Measurements from ENCODE around the gene ZKSCAN3. TPM values are rescaled to one million over a fixed set of nuclear protein-coding genes. Genes with fewer than 3 reads are reported as not detected.

Gene ZKSCAN3
- total and polyA plus RNA-seq, 2 experiments from 2014 or later: 3.0 to 7.6 TPM

DNA sequence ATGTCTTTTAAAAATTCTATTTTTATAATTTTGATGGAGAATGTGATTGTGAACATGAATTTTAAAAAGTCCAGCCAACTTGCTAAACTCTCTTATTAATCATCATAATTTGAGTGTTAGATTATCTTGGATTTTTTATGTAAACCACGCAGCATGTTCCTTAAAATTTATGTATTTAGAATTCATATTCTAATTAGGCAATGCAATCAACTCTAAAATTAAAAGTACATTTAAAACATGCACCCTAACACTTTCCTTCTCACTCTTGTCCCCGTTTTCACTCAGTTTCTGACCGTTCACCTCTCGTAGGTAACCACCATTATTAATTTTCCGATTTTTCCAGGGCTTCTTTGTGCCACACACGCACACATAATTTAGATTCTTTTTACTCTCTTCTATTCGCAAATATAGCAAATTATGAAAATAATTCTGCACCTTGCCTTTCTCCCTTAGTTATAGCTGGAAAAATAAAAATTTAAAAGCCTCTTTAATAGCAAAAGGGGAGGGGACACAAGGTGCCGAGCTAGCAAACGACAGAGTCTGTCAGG lies 329 bp upstream of the ZKSCAN3 start:
- H3K4me1 Mint-ChIP-seq: peaks cover 19% of the 10 kb centered on the region
- Histone ChIP-seq H3K27me3 (ENCODE audit: insufficient read depth) (no peaks in the 10 kb centered on the region), H2AFZ (peak overlapping the region; percentile 93), H3K4me2 (peak overlapping the region; percentile 91), H3K4me3 (peak overlapping the region; percentile 78), H3K36me3 (ENCODE audit: insufficient read depth) (no peaks in the 10 kb centered on the region), H3K27ac (ENCODE audit: low read depth) (no peak overlapping the region), H3K9me2 (ENCODE audit: insufficient read depth) (no peaks in the 10 kb centered on the region), H4K20me1 (replicated peaks; ENCODE audit: insufficient read depth) (peaks cover 8% of the 10 kb centered on the region; the same call in 1 of the 2 replicates), H3K79me2 (replicated peaks; ENCODE audit: insufficient read depth) (peaks cover 44% of the 10 kb centered on the region), H3K4me1 (ENCODE audit: insufficient read depth) (peaks cover 10% of the 10 kb centered on the region), H3F3A (replicated peaks; ENCODE audit: low read depth) (no peaks in the 10 kb centered on the region)
- H3K27me3 Mint-ChIP-seq (ENCODE audit: insufficient read depth, low read depth, poor library complexity): peaks cover 15% of the 10 kb centered on the region
- peaks cover 12% of the 10 kb centered on the region; the same call in 2 of the 3 replicates for H3K9me3 Mint-ChIP-seq
- peak overlapping the region; percentile 99 for H3K27ac Mint-ChIP-seq
- H3K36me3 Mint-ChIP-seq (ENCODE audit: low read depth): peaks cover 21% of the 10 kb centered on the region
- ATAC-seq (no peak), DNase-seq (ENCODE audit: low spot score) (no peak)
- TF ChIP-seq JUNB (IDR thresholded peaks at IDR 0.05; ENCODE audit: unreplicated experiment) (no peak), CREB1 (CRISPR knock-in tag; IDR thresholded peaks at IDR 0.05; ENCODE audit: low read depth) (no peak), EZH2phosphoT487 (IDR thresholded peaks at IDR 0.05; ENCODE audit: unreplicated experiment) (no peak), REST (IDR thresholded peaks at IDR 0.05; ENCODE audit: unreplicated experiment) (no peak), ZNF114 (CRISPR knock-in tag; IDR thresholded peaks at IDR 0.05) (no peak), STAT1 (IDR thresholded peaks at IDR 0.05; ENCODE audit: unreplicated experiment) (no peak), ZNF331 (CRISPR knock-in tag; IDR thresholded peaks at IDR 0.05; ENCODE audit: low read depth) (no peak), POLR2AphosphoS5 (IDR thresholded peaks at IDR 0.05; ENCODE audit: low read depth) (no peak), NANOG (IDR thresholded peaks at IDR 0.05; ENCODE audit: borderline replicate concordance) (no peak), EZH2 (IDR thresholded peaks at IDR 0.05; ENCODE audit: low read depth, unreplicated experiment) (no peak)
- TF ChIP-seq, protein P1, sequence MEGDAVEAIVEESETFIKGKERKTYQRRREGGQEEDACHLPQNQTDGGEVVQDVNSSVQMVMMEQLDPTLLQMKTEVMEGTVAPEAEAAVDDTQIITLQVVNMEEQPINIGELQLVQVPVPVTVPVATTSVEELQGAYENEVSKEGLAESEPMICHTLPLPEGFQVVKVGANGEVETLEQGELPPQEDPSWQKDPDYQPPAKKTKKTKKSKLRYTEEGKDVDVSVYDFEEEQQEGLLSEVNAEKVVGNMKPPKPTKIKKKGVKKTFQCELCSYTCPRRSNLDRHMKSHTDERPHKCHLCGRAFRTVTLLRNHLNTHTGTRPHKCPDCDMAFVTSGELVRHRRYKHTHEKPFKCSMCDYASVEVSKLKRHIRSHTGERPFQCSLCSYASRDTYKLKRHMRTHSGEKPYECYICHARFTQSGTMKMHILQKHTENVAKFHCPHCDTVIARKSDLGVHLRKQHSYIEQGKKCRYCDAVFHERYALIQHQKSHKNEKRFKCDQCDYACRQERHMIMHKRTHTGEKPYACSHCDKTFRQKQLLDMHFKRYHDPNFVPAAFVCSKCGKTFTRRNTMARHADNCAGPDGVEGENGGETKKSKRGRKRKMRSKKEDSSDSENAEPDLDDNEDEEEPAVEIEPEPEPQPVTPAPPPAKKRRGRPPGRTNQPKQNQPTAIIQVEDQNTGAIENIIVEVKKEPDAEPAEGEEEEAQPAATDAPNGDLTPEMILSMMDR (conservative IDR thresholded peaks at IDR 0.05; ENCODE audit: low read depth in 2 of 2): no peak
- TF ChIP-seq, protein P2, sequence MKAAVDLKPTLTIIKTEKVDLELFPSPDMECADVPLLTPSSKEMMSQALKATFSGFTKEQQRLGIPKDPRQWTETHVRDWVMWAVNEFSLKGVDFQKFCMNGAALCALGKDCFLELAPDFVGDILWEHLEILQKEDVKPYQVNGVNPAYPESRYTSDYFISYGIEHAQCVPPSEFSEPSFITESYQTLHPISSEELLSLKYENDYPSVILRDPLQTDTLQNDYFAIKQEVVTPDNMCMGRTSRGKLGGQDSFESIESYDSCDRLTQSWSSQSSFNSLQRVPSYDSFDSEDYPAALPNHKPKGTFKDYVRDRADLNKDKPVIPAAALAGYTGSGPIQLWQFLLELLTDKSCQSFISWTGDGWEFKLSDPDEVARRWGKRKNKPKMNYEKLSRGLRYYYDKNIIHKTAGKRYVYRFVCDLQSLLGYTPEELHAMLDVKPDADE (IDR thresholded peaks at IDR 0.05): no peak
- TF ChIP-seq, protein P3, sequence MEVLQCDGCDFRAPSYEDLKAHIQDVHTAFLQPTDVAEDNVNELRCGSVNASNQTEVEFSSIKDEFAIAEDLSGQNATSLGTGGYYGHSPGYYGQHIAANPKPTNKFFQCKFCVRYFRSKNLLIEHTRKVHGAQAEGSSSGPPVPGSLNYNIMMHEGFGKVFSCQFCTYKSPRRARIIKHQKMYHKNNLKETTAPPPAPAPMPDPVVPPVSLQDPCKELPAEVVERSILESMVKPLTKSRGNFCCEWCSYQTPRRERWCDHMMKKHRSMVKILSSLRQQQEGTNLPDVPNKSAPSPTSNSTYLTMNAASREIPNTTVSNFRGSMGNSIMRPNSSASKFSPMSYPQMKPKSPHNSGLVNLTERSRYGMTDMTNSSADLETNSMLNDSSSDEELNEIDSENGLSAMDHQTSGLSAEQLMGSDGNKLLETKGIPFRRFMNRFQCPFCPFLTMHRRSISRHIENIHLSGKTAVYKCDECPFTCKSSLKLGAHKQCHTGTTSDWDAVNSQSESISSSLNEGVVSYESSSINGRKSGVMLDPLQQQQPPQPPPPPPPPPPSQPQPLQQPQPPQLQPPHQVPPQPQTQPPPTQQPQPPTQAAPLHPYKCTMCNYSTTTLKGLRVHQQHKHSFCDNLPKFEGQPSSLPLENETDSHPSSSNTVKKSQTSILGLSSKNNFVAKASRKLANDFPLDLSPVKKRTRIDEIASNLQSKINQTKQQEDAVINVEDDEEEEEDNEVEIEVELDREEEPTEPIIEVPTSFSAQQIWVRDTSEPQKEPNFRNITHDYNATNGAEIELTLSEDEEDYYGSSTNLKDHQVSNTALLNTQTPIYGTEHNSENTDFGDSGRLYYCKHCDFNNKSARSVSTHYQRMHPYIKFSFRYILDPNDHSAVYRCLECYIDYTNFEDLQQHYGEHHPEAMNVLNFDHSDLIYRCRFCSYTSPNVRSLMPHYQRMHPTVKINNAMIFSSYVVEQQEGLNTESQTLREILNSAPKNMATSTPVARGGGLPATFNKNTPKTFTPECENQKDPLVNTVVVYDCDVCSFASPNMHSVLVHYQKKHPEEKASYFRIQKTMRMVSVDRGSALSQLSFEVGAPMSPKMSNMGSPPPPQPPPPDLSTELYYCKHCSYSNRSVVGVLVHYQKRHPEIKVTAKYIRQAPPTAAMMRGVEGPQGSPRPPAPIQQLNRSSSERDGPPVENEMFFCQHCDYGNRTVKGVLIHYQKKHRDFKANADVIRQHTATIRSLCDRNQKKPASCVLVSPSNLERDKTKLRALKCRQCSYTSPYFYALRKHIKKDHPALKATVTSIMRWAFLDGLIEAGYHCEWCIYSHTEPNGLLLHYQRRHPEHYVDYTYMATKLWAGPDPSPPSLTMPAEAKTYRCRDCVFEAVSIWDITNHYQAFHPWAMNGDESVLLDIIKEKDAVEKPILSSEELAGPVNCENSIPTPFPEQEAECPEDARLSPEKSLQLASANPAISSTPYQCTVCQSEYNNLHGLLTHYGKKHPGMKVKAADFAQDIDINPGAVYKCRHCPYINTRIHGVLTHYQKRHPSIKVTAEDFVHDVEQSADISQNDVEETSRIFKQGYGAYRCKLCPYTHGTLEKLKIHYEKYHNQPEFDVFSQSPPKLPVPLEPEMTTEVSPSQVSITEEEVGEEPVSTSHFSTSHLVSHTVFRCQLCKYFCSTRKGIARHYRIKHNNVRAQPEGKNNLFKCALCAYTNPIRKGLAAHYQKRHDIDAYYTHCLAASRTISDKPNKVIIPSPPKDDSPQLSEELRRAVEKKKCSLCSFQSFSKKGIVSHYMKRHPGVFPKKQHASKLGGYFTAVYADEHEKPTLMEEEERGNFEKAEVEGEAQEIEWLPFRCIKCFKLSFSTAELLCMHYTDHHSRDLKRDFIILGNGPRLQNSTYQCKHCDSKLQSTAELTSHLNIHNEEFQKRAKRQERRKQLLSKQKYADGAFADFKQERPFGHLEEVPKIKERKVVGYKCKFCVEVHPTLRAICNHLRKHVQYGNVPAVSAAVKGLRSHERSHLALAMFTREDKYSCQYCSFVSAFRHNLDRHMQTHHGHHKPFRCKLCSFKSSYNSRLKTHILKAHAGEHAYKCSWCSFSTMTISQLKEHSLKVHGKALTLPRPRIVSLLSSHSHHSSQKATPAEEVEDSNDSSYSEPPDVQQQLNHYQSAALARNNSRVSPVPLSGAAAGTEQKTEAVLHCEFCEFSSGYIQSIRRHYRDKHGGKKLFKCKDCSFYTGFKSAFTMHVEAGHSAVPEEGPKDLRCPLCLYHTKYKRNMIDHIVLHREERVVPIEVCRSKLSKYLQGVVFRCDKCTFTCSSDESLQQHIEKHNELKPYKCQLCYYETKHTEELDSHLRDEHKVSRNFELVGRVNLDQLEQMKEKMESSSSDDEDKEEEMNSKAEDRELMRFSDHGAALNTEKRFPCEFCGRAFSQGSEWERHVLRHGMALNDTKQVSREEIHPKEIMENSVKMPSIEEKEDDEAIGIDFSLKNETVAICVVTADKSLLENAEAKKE (CRISPR knock-in tag; IDR thresholded peaks at IDR 0.05): no peak
- H3K4me3 Mint-ChIP-seq: peak overlapping the region; percentile 99
